ENCODE measurements around the gene KCNJ9. TPM values are rescaled to one million over a fixed set of nuclear protein-coding genes. Genes with fewer than 3 reads are reported as not detected.
A peak's percentile ranks its signal among the peaks of the same experiment; 100 is the strongest.

Gene KCNJ9
- polyA plus RNA-seq, 3 donors = not detected

- H3K4me3 Mint-ChIP-seq = no peak overlapping the region
- TF ChIP-seq, protein P1, sequence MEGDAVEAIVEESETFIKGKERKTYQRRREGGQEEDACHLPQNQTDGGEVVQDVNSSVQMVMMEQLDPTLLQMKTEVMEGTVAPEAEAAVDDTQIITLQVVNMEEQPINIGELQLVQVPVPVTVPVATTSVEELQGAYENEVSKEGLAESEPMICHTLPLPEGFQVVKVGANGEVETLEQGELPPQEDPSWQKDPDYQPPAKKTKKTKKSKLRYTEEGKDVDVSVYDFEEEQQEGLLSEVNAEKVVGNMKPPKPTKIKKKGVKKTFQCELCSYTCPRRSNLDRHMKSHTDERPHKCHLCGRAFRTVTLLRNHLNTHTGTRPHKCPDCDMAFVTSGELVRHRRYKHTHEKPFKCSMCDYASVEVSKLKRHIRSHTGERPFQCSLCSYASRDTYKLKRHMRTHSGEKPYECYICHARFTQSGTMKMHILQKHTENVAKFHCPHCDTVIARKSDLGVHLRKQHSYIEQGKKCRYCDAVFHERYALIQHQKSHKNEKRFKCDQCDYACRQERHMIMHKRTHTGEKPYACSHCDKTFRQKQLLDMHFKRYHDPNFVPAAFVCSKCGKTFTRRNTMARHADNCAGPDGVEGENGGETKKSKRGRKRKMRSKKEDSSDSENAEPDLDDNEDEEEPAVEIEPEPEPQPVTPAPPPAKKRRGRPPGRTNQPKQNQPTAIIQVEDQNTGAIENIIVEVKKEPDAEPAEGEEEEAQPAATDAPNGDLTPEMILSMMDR (IDR thresholded peaks at IDR 0.05) = no peak
- H3K4me1 ChIP-seq (ENCODE audit: control insufficient read depth in 1 of 2, insufficient read depth in 2 of 2, low read length in 2 of 2) = peaks cover 12 to 13% of the 10 kb centered on the region in 2 donors
- no peaks in the 10 kb centered on the region for H3K36me3 ChIP-seq (replicated peaks in 1 of 2; ENCODE audit: control insufficient read depth in 1 of 2, insufficient read depth in 2 of 2, low read length in 2 of 2)
- H3K27me3 ChIP-seq (ENCODE audit: control insufficient read depth in 2 of 2, insufficient read depth in 2 of 2, low read length in 2 of 2) = no peaks in the 10 kb centered on the region
- H3K4me2 ChIP-seq (replicated peaks; ENCODE audit: extremely low read depth, low read length, poor library complexity, severe bottlenecking) = no peak overlapping the region
- peaks cover 0 to 1% (median 0%) of the 10 kb centered on the region in 7 donors for H3K9me3 Mint-ChIP-seq
- H3K9ac ChIP-seq (ENCODE audit: insufficient read depth, low read length, poor library complexity, severe bottlenecking) = no peak overlapping the region
- H3K9me3 ChIP-seq (replicated peaks in 1 of 2; ENCODE audit: control insufficient read depth in 1 of 2, insufficient read depth in 1 of 2, low read length in 2 of 2) = no peaks in the 10 kb centered on the region
- no peaks in the 10 kb centered on the region for H3K79me2 ChIP-seq (ENCODE audit: insufficient read depth, low read length)
- peak overlapping the region in 1 of 7 donors; percentile 30 for H3K27ac Mint-ChIP-seq
- no peak overlapping the region for H3K27ac ChIP-seq (ENCODE audit: low read depth in 1 of 2, low read length in 2 of 2)
- no peak for DNase-seq
- no peak overlapping the region for H2AFZ ChIP-seq (ENCODE audit: insufficient read depth, low read depth, low read length, poor library complexity, severe bottlenecking)
- 94% methylated on average over 7 of the region's 8 CpGs for WGBS (ENCODE audit: insufficient coverage)
- no peaks in the 10 kb centered on the region for H3K36me3 Mint-ChIP-seq
- H3K4me1 Mint-ChIP-seq = peaks cover 9% of the 10 kb centered on the region
- H3K4me3 ChIP-seq (replicated peaks in 1 of 3; ENCODE audit: low read depth in 2 of 3, low read length in 3 of 3) = no peak overlapping the region
- no peaks in the 10 kb centered on the region for H4K20me1 ChIP-seq (ENCODE audit: insufficient read depth, low read length)
- intact Hi-C loops (cut with micrococcal nuclease) = no loop called here
- H3K27me3 Mint-ChIP-seq (ENCODE audit: low read depth in 3 of 3) = peaks cover 9 to 11% (median 10%) of the 10 kb centered on the region in 3 donors
Observed at GRCh38 chr1:160131803-160132565, 50.6 kb downstream of the KCNJ9 start.

DNA sequence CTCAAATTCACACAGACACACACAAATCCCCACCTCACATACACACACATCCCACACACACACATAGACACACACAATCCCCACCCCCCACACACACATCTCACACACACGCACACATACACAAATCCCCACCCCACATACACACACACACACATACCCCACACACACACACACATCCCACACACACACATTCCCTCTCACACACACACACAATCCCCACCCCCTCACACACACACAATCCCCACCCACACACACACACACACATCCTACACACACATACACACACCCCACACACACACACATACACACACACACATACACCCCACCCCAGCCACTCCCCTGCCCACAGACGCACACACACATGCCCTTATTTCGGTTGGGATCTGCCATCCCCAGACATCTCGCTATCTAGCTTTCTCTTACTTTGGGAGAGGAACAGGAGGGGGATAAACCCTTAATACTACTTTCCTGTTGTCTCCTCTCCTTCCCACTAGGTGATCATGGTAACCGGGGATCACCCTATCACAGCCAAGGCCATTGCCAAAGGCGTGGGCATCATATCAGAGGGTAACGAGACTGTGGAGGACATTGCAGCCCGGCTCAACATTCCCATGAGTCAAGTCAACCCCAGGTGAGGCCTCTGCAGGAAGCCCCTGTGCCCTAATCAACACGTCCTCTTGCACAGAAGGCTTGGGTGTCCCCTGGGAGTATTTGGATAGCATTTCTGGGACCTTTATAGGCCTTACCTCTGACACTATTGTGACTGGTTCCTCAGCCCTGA, 52.8 kb downstream of the KCNJ9 start:
- Mint-ChIP-seq H3K27ac (peak overlapping the region in 1 of 7 donors; percentile 26), H3K4me1 (peaks cover 9% of the 10 kb centered on the region), H3K36me3 (no peaks in the 10 kb centered on the region), H3K4me3 (no peak overlapping the region), H3K27me3 (ENCODE audit: low read depth in 3 of 3) (peaks cover 10% of the 10 kb centered on the region in 3 donors), H3K9me3 (peaks cover 0 to 1% (median 0%) of the 10 kb centered on the region in 7 donors)
- Histone ChIP-seq H4K20me1 (ENCODE audit: insufficient read depth, low read length) (no peaks in the 10 kb centered on the region), H3K4me1 (ENCODE audit: control insufficient read depth in 1 of 2, insufficient read depth in 2 of 2, low read length in 2 of 2) (peaks cover 12 to 13% of the 10 kb centered on the region in 2 donors), H3K4me3 (replicated peaks in 1 of 3; ENCODE audit: low read depth in 2 of 3, low read length in 3 of 3) (no peak overlapping the region), H3K27ac (ENCODE audit: low read depth in 1 of 2, low read length in 2 of 2) (no peak overlapping the region), H3K4me2 (replicated peaks; ENCODE audit: extremely low read depth, low read length, poor library complexity, severe bottlenecking) (no peak overlapping the region), H3K9ac (ENCODE audit: insufficient read depth, low read length, poor library complexity, severe bottlenecking) (no peak overlapping the region), H3K9me3 (replicated peaks in 1 of 2; ENCODE audit: control insufficient read depth in 1 of 2, insufficient read depth in 1 of 2, low read length in 2 of 2) (no peaks in the 10 kb centered on the region), H2AFZ (ENCODE audit: insufficient read depth, low read depth, low read length, poor library complexity, severe bottlenecking) (peak overlapping the region; percentile 0), H3K36me3 (replicated peaks in 1 of 2; ENCODE audit: control insufficient read depth in 1 of 2, insufficient read depth in 2 of 2, low read length in 2 of 2) (no peaks in the 10 kb centered on the region), H3K79me2 (ENCODE audit: insufficient read depth, low read length) (no peaks in the 10 kb centered on the region), H3K27me3 (ENCODE audit: control insufficient read depth in 2 of 2, insufficient read depth in 2 of 2, low read length in 2 of 2) (no peaks in the 10 kb centered on the region)
- WGBS (ENCODE audit: insufficient coverage) = 100% methylated on average over 3 of the region's 9 CpGs
- no peak for DNase-seq
- TF ChIP-seq, protein P1 (IDR thresholded peaks at IDR 0.05) = no peak
- intact Hi-C loops (cut with micrococcal nuclease) = no loop called here

All from CD14-positive monocyte (primary cell).